CD4-positive, alpha-beta memory T cell (primary cell): ENCODE results near the gene CHAF1A. TPM values are rescaled to one million over a fixed set of nuclear protein-coding genes. Genes with fewer than 3 reads are reported as not detected.

ENCODE experiments used
- CTCF ChIA-PET: fragments of 350-600 bp; sonication (Branson Sonifier 250); formaldehyde crosslinking; loops from one replicate; lab custom pipeline; 2021; ENCODE audit warnings: inconsistent platforms; ENCODE audit not compliant: partially characterized antibody; lab: Charles Lee
- POLR2A ChIA-PET: fragments of 350-600 bp; sonication (Branson Sonifier 250); formaldehyde crosslinking; loops from one replicate; lab custom pipeline; 2021; ENCODE audit not compliant: partially characterized antibody; lab: Charles Lee
- DNase-seq, 5 donors: peaks; one replicate each; pipeline versions ENCODE4 v3.0.0 to v3.0.0-alpha.2; 2020 to 2022; ENCODE audit warnings: mixed read lengths in 1 of 5
- H3K27ac ChIP-seq: one replicate; pipeline ENCODE4 v1.7.0; 2013; ENCODE audit warnings: low read depth, low read length
- H3K27me3 ChIP-seq: 2 replicates; pipeline ENCODE4 v1.7.0; 2013; ENCODE audit warnings: mild to moderate bottlenecking, low read length, moderate library complexity; ENCODE audit not compliant: insufficient read depth
- H3K36me3 ChIP-seq: 2 replicates; pipeline ENCODE4 v1.7.0; 2013; ENCODE audit warnings: mild to moderate bottlenecking, low read length, moderate library complexity; ENCODE audit not compliant: insufficient read depth
- H3K4me1 ChIP-seq: 2 replicates; pipeline ENCODE4 v1.7.0; 2013; ENCODE audit warnings: mild to moderate bottlenecking, low read length, moderate library complexity; ENCODE audit not compliant: insufficient read depth
- H3K4me3 ChIP-seq, 2 donors: one replicate each; pipeline ENCODE4 v1.7.0; 2013; ENCODE audit warnings: low read length in 2 of 2, mild to moderate bottlenecking in 1 of 2
- H3K9me3 ChIP-seq, 2 donors: one replicate each; pipeline ENCODE4 v1.7.0; 2013; ENCODE audit warnings: low read length in 2 of 2, control low read depth in 1 of 2; ENCODE audit not compliant: control insufficient read depth in 1 of 2
- H3K27ac Mint-ChIP-seq, 7 donors: one replicate each; pipeline ENCODE4 v1.8.0; 2020 to 2021; ENCODE audit warnings: mixed read lengths in 7 of 7, mild to moderate bottlenecking in 6 of 7, inconsistent platforms in 3 of 7, moderate library complexity in 3 of 7
- H3K27me3 Mint-ChIP-seq, 2 donors: one replicate each; pipeline ENCODE4 v1.8.0; 2020 to 2021; ENCODE audit warnings: mixed read lengths in 2 of 2
- H3K36me3 Mint-ChIP-seq, 2 donors: one replicate each; pipeline ENCODE4 v1.8.0; 2020 to 2021; ENCODE audit warnings: mixed read lengths in 2 of 2, inconsistent platforms in 1 of 2, mild to moderate bottlenecking in 1 of 2
- H3K4me1 Mint-ChIP-seq, 4 donors: one replicate each; pipeline ENCODE4 v1.8.0; 2020 to 2021; ENCODE audit warnings: mixed read lengths in 4 of 4, mild to moderate bottlenecking in 1 of 4
- H3K4me3 Mint-ChIP-seq, 8 donors: one replicate each; pipeline ENCODE4 v1.8.0; 2020 to 2021; ENCODE audit warnings: mixed read lengths in 8 of 8, mild to moderate bottlenecking in 7 of 8, moderate library complexity in 6 of 8, inconsistent platforms in 3 of 8
- H3K9me3 Mint-ChIP-seq, 8 donors: one replicate each; pipeline ENCODE4 v1.8.0; 2020 to 2021; ENCODE audit warnings: mixed read lengths in 8 of 8, mild to moderate bottlenecking in 5 of 8, inconsistent platforms in 3 of 8, moderate library complexity in 1 of 8
- intact Hi-C: fragments of 100-400 bp; cut with micrococcal nuclease; formaldehyde crosslinking; loops from one replicate; pipeline ENCODE4 v1.15.1; 2023
- polyA plus RNA-seq, 2 donors: library from polyadenylated mRNA; unstranded; fragments of 300-500 nt; fragmentation: Illumina TruSeq; gene quantifications; one replicate each; pipeline ENCODE4 v1.2.3, GENCODE V29; 2021
- total RNA-seq, 2 experiments: library from RNA; stranded (reverse); gene quantifications; one replicate each; pipeline ENCODE4 v1.2.3, GENCODE V29; 2021

CHAF1A gene
- total and polyA plus RNA-seq, 4 experiments from 2014 or later, result 2.8 to 18.1 (median 9.2) TPM

- Mint-ChIP-seq H3K4me3 (no peak overlapping the region), H3K27me3 (no peaks in the 10 kb centered on the region), H3K9me3 (peaks cover 0 to 2% (median 0%) of the 10 kb centered on the region in 8 donors), H3K27ac (peak overlapping the region in 1 of 7 donors; percentile 65), H3K36me3 (peaks cover 7 to 19% of the 10 kb centered on the region in 2 donors), H3K4me1 (peaks cover 0 to 1% (median 0%) of the 10 kb centered on the region in 4 donors)
- no peak overlapping the region for H3K27ac ChIP-seq
- H3K4me3 ChIP-seq, result no peak overlapping the region
- peaks cover 19% of the 10 kb centered on the region for H3K36me3 ChIP-seq
- intact Hi-C loops, result no loop called here
- no peaks in the 10 kb centered on the region for H3K9me3 ChIP-seq
- no peaks in the 10 kb centered on the region for H3K27me3 ChIP-seq
- POLR2A ChIA-PET, result no interaction called here
- no peaks in the 10 kb centered on the region for H3K4me1 ChIP-seq
- DNase-seq, result no peak
- CTCF ChIA-PET, result interaction anchor here (2.2 kb wide), 1 partner anchor 91 kb away, joined by 8 read pairs; no protein-coding TSS in a partner anchor
Measured at GRCh38 chr19:4357921-4358326, 44.5 kb upstream of the CHAF1A start.

DNA sequence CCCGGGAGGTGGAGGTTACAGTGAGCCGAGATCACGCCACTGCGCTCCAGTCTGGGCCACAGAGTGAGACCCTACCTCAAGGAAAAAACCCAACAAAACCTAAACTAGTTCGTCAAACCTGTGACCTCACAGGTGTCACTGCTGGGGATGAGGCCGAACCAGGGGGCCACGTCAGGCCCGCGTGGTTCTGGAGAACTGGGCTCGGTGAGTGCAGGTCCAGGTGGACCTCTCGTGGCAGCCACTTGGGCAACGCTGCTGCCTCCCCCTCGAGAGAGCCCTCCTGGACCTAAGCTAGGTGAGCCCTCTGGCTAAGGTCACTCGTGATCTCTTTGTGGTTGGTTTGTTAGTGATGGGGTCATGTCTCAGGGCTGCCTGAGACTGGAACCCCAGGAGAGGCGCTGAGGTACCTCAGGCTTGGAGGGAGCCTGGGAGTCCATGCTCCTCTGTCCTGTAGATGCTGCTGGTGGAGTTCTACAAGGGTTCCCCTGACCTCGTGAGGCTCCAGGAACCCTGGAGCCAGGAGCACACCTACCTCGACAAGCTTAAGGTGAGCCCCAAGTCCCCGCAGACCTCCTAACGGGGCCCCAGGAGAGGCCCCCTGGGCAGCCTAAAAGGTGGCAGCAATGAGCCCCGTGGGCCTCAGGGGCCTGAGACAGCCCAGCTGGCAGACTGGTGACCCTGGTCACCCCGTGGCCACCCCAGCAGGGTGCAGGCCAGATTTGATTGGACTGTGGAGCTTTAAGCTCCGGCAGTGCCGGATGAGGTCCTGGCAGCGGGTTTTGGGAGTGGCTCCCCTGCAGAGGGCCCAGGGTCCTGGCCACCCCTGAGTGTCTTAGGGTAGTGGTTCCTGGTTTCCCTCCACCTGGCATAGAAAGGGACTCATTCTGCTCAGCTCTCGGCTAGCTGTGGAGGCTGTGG is 43.5 kb upstream of the CHAF1A start:
- intact Hi-C loops, result no loop called here
- Mint-ChIP-seq H3K27me3 (no peaks in the 10 kb centered on the region), H3K4me1 (peaks cover 0 to 1% (median 0%) of the 10 kb centered on the region in 4 donors), H3K36me3 (peaks cover 7 to 24% of the 10 kb centered on the region in 2 donors), H3K4me3 (no peak overlapping the region), H3K27ac (peak overlapping the region in 3 of 7 donors; percentile 7 to 76 (median 48)), H3K9me3 (peaks cover 0 to 2% (median 0%) of the 10 kb centered on the region in 8 donors)
- peaks cover 21% of the 10 kb centered on the region for H3K36me3 ChIP-seq
- ChIA-PET CTCF (interaction anchor here (0.8 to 2.2 kb wide), 2 partner anchors 11 to 92 kb away, joined by 3 to 8 read pairs; no protein-coding TSS in a partner anchor), POLR2A (interaction anchor here (1.1 to 1.7 kb wide), 2 partner anchors 11 to 16 kb away, joined by 3 to 4 read pairs; partner anchors contain the start of gene MPND)
- H3K9me3 ChIP-seq, result no peaks in the 10 kb centered on the region
- H3K27ac ChIP-seq, result no peak overlapping the region
- no peaks in the 10 kb centered on the region for H3K27me3 ChIP-seq
- H3K4me3 ChIP-seq, result no peak overlapping the region
- H3K4me1 ChIP-seq, result no peaks in the 10 kb centered on the region
- no peak for DNase-seq

GRCh38 chr19:4359627-4360000 is 42.8 kb upstream of the CHAF1A start:
- Histone ChIP-seq H3K27me3 (no peaks in the 10 kb centered on the region), H3K4me3 (no peak overlapping the region), H3K9me3 (no peaks in the 10 kb centered on the region), H3K4me1 (no peaks in the 10 kb centered on the region), H3K27ac (no peak overlapping the region), H3K36me3 (peaks cover 21% of the 10 kb centered on the region)
- Mint-ChIP-seq H3K4me3 (no peak overlapping the region), H3K27me3 (no peaks in the 10 kb centered on the region), H3K9me3 (peaks cover 0 to 2% (median 0%) of the 10 kb centered on the region in 8 donors), H3K4me1 (peaks cover 0 to 1% (median 0%) of the 10 kb centered on the region in 4 donors), H3K36me3 (peaks cover 7 to 24% of the 10 kb centered on the region in 2 donors), H3K27ac (peak overlapping the region in 1 of 7 donors; percentile 76)
- ChIA-PET CTCF (no interaction called here), POLR2A (interaction anchor here (1.1 to 1.7 kb wide), 2 partner anchors 10 to 16 kb away, joined by 3 to 4 read pairs; partner anchors contain the start of gene MPND)
- intact Hi-C loops, result no loop called here
- no peak for DNase-seq

- H3K36me3 Mint-ChIP-seq, result peaks cover 7 to 27% of the 10 kb centered on the region in 2 donors
- intact Hi-C loops, result no loop called here
- CTCF ChIA-PET, result no interaction called here
- peaks cover 0 to 1% (median 0%) of the 10 kb centered on the region in 4 donors for H3K4me1 Mint-ChIP-seq
- Histone ChIP-seq H3K27ac (no peak overlapping the region), H3K4me1 (no peaks in the 10 kb centered on the region), H3K9me3 (no peaks in the 10 kb centered on the region), H3K27me3 (no peaks in the 10 kb centered on the region), H3K4me3 (no peak overlapping the region), H3K36me3 (peaks cover 24% of the 10 kb centered on the region)
- H3K4me3 Mint-ChIP-seq, result no peak overlapping the region
- no peak overlapping the region for H3K27ac Mint-ChIP-seq
- H3K27me3 Mint-ChIP-seq, result no peaks in the 10 kb centered on the region
- no peak for DNase-seq
- H3K9me3 Mint-ChIP-seq, result peaks cover 0 to 2% (median 0%) of the 10 kb centered on the region in 8 donors
- POLR2A ChIA-PET, result interaction anchor here (1.1 to 1.7 kb wide), 2 partner anchors 9 to 17 kb away, joined by 3 to 4 read pairs; partner anchors contain the start of gene MPND
Measured at GRCh38 chr19:4360081-4360569, 42.3 kb upstream of the CHAF1A start.

- Mint-ChIP-seq H3K4me1 (peaks cover 0 to 1% (median 0%) of the 10 kb centered on the region in 4 donors), H3K9me3 (peaks cover 0 to 2% (median 0%) of the 10 kb centered on the region in 8 donors), H3K4me3 (no peak overlapping the region), H3K27me3 (no peaks in the 10 kb centered on the region), H3K27ac (no peak overlapping the region), H3K36me3 (peaks cover 7 to 27% of the 10 kb centered on the region in 2 donors)
- Histone ChIP-seq H3K27me3 (no peaks in the 10 kb centered on the region), H3K4me3 (no peak overlapping the region), H3K4me1 (no peaks in the 10 kb centered on the region), H3K36me3 (peaks cover 28% of the 10 kb centered on the region), H3K27ac (no peak overlapping the region), H3K9me3 (no peaks in the 10 kb centered on the region)
- DNase-seq, result no peak
- ChIA-PET POLR2A (interaction anchor here (1.7 kb wide), 1 partner anchor 17 kb away, joined by 4 read pairs; the partner anchor contains the start of gene MPND), CTCF (no interaction called here)
- intact Hi-C loops, result no loop called here
Measured at GRCh38 chr19:4360641-4361151, 41.7 kb upstream of the CHAF1A start.

GRCh38 chr19:4361152-4362046 is 41.0 kb upstream of the CHAF1A start:
- H3K4me1 Mint-ChIP-seq, result peaks cover 0 to 1% (median 0%) of the 10 kb centered on the region in 4 donors
- ChIA-PET POLR2A (interaction anchor here (0.5 kb wide), 1 partner anchor 480 kb away, joined by 4 read pairs; no protein-coding TSS in a partner anchor), CTCF (interaction anchor here (1.7 kb wide), 1 partner anchor 9 kb away, joined by 9 read pairs; no protein-coding TSS in a partner anchor)
- peaks cover 34% of the 10 kb centered on the region for H3K36me3 ChIP-seq
- H3K36me3 Mint-ChIP-seq, result peaks cover 7 to 27% of the 10 kb centered on the region in 2 donors
- no peaks in the 10 kb centered on the region for H3K27me3 ChIP-seq
- H3K4me3 ChIP-seq, result no peak overlapping the region
- intact Hi-C loops, result no loop called here
- no peak overlapping the region for H3K27ac Mint-ChIP-seq
- no peak overlapping the region for H3K27ac ChIP-seq
- no peaks in the 10 kb centered on the region for H3K9me3 ChIP-seq
- H3K9me3 Mint-ChIP-seq, result no peaks in the 10 kb centered on the region
- DNase-seq, result no peak
- no peaks in the 10 kb centered on the region for H3K4me1 ChIP-seq
- H3K4me3 Mint-ChIP-seq, result no peak overlapping the region
- no peaks in the 10 kb centered on the region for H3K27me3 Mint-ChIP-seq
